B cell (primary cell): ENCODE data around the gene ACSM2A. TPM values are rescaled to one million over a fixed set of nuclear protein-coding genes. Genes with fewer than 3 reads are reported as not detected.

Experiments
- ATAC-seq: fragments of 200-7000 bp; cut with Tn5 transposase; one replicate; pipeline ENCODE4 v1.10.0; 2021; ENCODE audit warnings: low read depth, mild to moderate bottlenecking, moderate number of reproducible peaks, moderate library complexity
- CTCF ChIA-PET: fragments of 350-600 bp; sonication (Branson Sonifier 250); formaldehyde crosslinking; loops from one replicate; lab custom pipeline; 2021; ENCODE audit warnings: antibody characterized with exemption, inconsistent platforms; lab: Charles Lee
- POLR2A ChIA-PET: fragments of 350-600 bp; sonication (Branson Sonifier 250); formaldehyde crosslinking; loops from one replicate; lab custom pipeline; 2021; ENCODE audit warnings: antibody characterized with exemption; lab: Charles Lee
- DNase-seq: peaks from one replicate; pipeline ENCODE4 v3.0.0; 2013
- H2AFZ ChIP-seq: 2 replicates; pipeline ENCODE4 v1.6.1; 2012; ENCODE audit warnings: mild to moderate bottlenecking, low read depth, low read length; ENCODE audit not compliant: insufficient read depth, poor library complexity, severe bottlenecking
- H3K27ac ChIP-seq, 2 donors: 1 replicate in 1 of 2; 2 replicates in 1 of 2; pipeline ENCODE4 v1.5.1; 2012 to 2013; ENCODE audit warnings: low read length in 2 of 2, mild to moderate bottlenecking in 2 of 2, moderate library complexity in 1 of 2
- H3K27me3 ChIP-seq, 4 experiments: fragments of 200-600 bp in 1 of 4; sonication (generic) in 1 of 4; replicated peaks in 1 of 4; 1 replicate in 2 of 4; 2 replicates in 2 of 4; pipeline versions ENCODE4 v1.6.1 to v1.7.0; 2013 to 2016; ENCODE audit warnings: low read length in 3 of 4, mild to moderate bottlenecking in 2 of 4, mixed read lengths in 1 of 4, moderate library complexity in 1 of 4; ENCODE audit not compliant: insufficient read depth in 4 of 4, control insufficient read depth in 3 of 4; ENCODE audit errors: control extremely low read depth in 1 of 4
- H3K36me3 ChIP-seq, 2 experiments: replicated peaks in 1 of 2; 1 replicate in 1 of 2; 2 replicates in 1 of 2; pipeline versions ENCODE4 v1.6.1 to v1.7.1; 2013; ENCODE audit warnings: low read length in 1 of 2; ENCODE audit not compliant: insufficient read depth in 2 of 2, control insufficient read depth in 1 of 2; ENCODE audit errors: control extremely low read depth in 1 of 2, extremely low read depth in 1 of 2
- H3K4me1 ChIP-seq, 2 donors: fragments of 200-600 bp in 1 of 2; sonication (generic) in 1 of 2; 1 replicate in 1 of 2; 2 replicates in 1 of 2; pipeline versions ENCODE4 v1.5.1 to v1.6.1; 2013 to 2017; ENCODE audit warnings: low read length in 2 of 2; ENCODE audit not compliant: control insufficient read depth in 2 of 2, insufficient read depth in 2 of 2
- H3K4me2 ChIP-seq: replicated peaks from 2 replicates; pipeline ENCODE3; 2012; ENCODE audit warnings: mild to moderate bottlenecking, low read depth, low read length; ENCODE audit not compliant: poor library complexity, severe bottlenecking
- H3K4me3 ChIP-seq, 5 experiments: fragments of 200-600 bp in 1 of 5; sonication (generic) in 1 of 5; 1 replicate in 3 of 5; 2 replicates in 2 of 5; pipeline versions ENCODE4 v1.5.1 to v1.7.0; 2011 to 2016; ENCODE audit warnings: low read length in 4 of 5, mild to moderate bottlenecking in 4 of 5, low read depth in 2 of 5, control low read depth in 1 of 5, moderate library complexity in 1 of 5; ENCODE audit not compliant: insufficient read depth in 1 of 5; ENCODE audit errors: control extremely low read depth in 1 of 5, extremely low read depth in 1 of 5
- H3K79me2 ChIP-seq: fragments of 200-600 bp; sonication (generic); one replicate; pipeline ENCODE4 v1.6.0; 2016; ENCODE audit warnings: low read length; ENCODE audit not compliant: control insufficient read depth, insufficient read depth
- H3K9ac ChIP-seq: fragments of 200-600 bp; sonication (generic); 2 replicates; pipeline ENCODE4 v1.6.1; 2017; ENCODE audit warnings: mild to moderate bottlenecking, low read length, moderate library complexity
- H3K9me3 ChIP-seq, 3 donors: one replicate each; pipeline versions ENCODE4 v1.6.1 to v1.7.1; 2013; ENCODE audit warnings: low read length in 2 of 3; ENCODE audit not compliant: control insufficient read depth in 2 of 3, insufficient read depth in 1 of 3; ENCODE audit errors: control extremely low read depth in 1 of 3
- H4K20me1 ChIP-seq: 2 replicates; pipeline ENCODE4 v1.6.0; 2012; ENCODE audit warnings: mild to moderate bottlenecking, low read length; ENCODE audit not compliant: insufficient read depth, control insufficient read depth, poor library complexity, severe bottlenecking
- H3K27ac Mint-ChIP-seq: one replicate; pipeline ENCODE4 v1.8.0; 2021; ENCODE audit warnings: mixed read lengths
- H3K27me3 Mint-ChIP-seq: one replicate; pipeline ENCODE4 v1.8.0; 2021; ENCODE audit warnings: mixed read lengths
- H3K4me1 Mint-ChIP-seq: one replicate; pipeline ENCODE4 v1.8.0; 2021; ENCODE audit warnings: mixed read lengths
- H3K4me3 Mint-ChIP-seq: one replicate; pipeline ENCODE4 v1.8.0; 2021; ENCODE audit warnings: mixed read lengths
- H3K9me3 Mint-ChIP-seq: one replicate; pipeline ENCODE4 v1.8.0; 2022; ENCODE audit warnings: mixed read lengths; ENCODE audit not compliant: insufficient read depth
- EZH2 ChIP-seq: IDR thresholded peaks from 2 replicates; pipeline ENCODE4 v1.6.1; 2012; ENCODE audit warnings: borderline replicate concordance, low read depth, mild to moderate bottlenecking, moderate library complexity, low read length; ENCODE audit not compliant: insufficient read depth, poor library complexity, severe bottlenecking
- WGBS: methylation state at CpG from one replicate; pipeline ENCODE4 v1.1.5; 2013; ENCODE audit warnings: missing lambda C conversion rate; ENCODE audit not compliant: insufficient coverage; 5-methylcytosine and 5-hydroxymethylcytosine counted together
- intact Hi-C: fragments of 100-400 bp; cut with micrococcal nuclease; formaldehyde crosslinking; loops from one replicate; pipeline ENCODE4 v1.10.0; 2022
- polyA plus RNA-seq: library from polyadenylated mRNA; depleted of rRNA; stranded (reverse); fragments of >200 nt; gene quantifications from 2 replicates; pipeline ENCODE4 v1.2.3, GENCODE V29; 2012
- total RNA-seq, 2 donors: library from RNA; stranded (reverse); fragments of 120-200 nt in 1 of 2; gene quantifications; 1 replicate in 1 of 2; 2 replicates in 1 of 2; pipeline versions ENCODE4 v1.2.3 to v1.2.4, GENCODE V29; 2013 to 2022
- TF ChIP-seq, protein P1 (sequence below): fragments of 200-600 bp; IDR thresholded peaks from one replicate; pipeline ENCODE4 v1.8.0; 2022; ENCODE audit warnings: antibody characterized with exemption, mild to moderate bottlenecking

Gene ACSM2A
- total and polyA plus RNA-seq, 2 donors (not counting 1 experiment from before 2014, with no cell fraction given) = not detected

GRCh38 chr16:20507280-20507679, 56.0 kb downstream of the ACSM2A start:
- intact Hi-C loops = no loop called here
- ATAC-seq = no peak
- Histone ChIP-seq H3K36me3 (no peaks in the 10 kb centered on the region), H3K4me3 (no peak overlapping the region), H3K4me2 (no peak overlapping the region), H3K9ac (no peak overlapping the region), H3K27me3 (no peaks in the 10 kb centered on the region), H3K4me1 (no peaks in the 10 kb centered on the region), H4K20me1 (no peaks in the 10 kb centered on the region), H3K79me2 (no peaks in the 10 kb centered on the region), H3K9me3 (peaks cover 1 to 16% (median 12%) of the 10 kb centered on the region in 3 donors), H2AFZ (no peak overlapping the region), H3K27ac (no peak overlapping the region)
- Mint-ChIP-seq H3K9me3 (peaks cover 7% of the 10 kb centered on the region), H3K4me3 (no peak overlapping the region), H3K27ac (no peak overlapping the region), H3K27me3 (no peaks in the 10 kb centered on the region), H3K4me1 (no peaks in the 10 kb centered on the region)
- no peak for TF ChIP-seq EZH2
- TF ChIP-seq, protein P1, sequence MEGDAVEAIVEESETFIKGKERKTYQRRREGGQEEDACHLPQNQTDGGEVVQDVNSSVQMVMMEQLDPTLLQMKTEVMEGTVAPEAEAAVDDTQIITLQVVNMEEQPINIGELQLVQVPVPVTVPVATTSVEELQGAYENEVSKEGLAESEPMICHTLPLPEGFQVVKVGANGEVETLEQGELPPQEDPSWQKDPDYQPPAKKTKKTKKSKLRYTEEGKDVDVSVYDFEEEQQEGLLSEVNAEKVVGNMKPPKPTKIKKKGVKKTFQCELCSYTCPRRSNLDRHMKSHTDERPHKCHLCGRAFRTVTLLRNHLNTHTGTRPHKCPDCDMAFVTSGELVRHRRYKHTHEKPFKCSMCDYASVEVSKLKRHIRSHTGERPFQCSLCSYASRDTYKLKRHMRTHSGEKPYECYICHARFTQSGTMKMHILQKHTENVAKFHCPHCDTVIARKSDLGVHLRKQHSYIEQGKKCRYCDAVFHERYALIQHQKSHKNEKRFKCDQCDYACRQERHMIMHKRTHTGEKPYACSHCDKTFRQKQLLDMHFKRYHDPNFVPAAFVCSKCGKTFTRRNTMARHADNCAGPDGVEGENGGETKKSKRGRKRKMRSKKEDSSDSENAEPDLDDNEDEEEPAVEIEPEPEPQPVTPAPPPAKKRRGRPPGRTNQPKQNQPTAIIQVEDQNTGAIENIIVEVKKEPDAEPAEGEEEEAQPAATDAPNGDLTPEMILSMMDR = no peak
- ChIA-PET CTCF (no interaction called here), POLR2A (no interaction called here)
- DNase-seq = no peak
- WGBS = 83% methylated on average over 2 of the region's 2 CpGs

DNA sequence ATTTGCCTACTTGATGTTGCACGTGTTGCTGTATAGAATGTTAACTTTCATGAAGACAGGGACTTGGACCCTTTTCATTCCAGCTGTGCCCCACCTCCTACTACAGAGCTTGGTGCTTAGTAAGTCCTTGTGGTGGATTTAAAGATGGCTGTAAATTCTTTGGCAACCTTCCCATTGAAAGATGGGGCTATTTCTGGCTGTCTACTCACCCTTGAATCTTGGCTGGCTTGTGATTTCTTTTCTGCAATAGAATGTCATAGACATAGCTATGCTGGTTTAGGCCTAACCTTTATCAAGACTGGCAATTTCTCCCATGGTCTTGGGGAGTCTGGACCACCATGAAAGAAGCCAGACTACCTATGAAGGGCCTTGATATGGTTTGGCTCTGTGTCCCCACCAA, 59.0 kb downstream of the ACSM2A start:
- Histone ChIP-seq H2AFZ (no peak overlapping the region), H3K79me2 (no peaks in the 10 kb centered on the region), H3K36me3 (no peaks in the 10 kb centered on the region), H3K27ac (no peak overlapping the region), H4K20me1 (no peaks in the 10 kb centered on the region), H3K27me3 (no peaks in the 10 kb centered on the region), H3K4me1 (no peaks in the 10 kb centered on the region), H3K4me2 (no peak overlapping the region), H3K4me3 (no peak overlapping the region), H3K9ac (no peak overlapping the region), H3K9me3 (peaks cover 1 to 12% (median 9%) of the 10 kb centered on the region in 3 donors)
- ATAC-seq (no peak), DNase-seq (no peak)
- POLR2A ChIA-PET = no interaction called here
- intact Hi-C loops = no loop called here
- CTCF ChIA-PET = no interaction called here
- WGBS = no CpG with 5 or more reads among the region's 1 CpG
- H3K9me3 Mint-ChIP-seq = peaks cover 10% of the 10 kb centered on the region
- no peak overlapping the region for H3K27ac Mint-ChIP-seq
- peaks cover 11% of the 10 kb centered on the region for H3K27me3 Mint-ChIP-seq
- H3K4me1 Mint-ChIP-seq = no peaks in the 10 kb centered on the region
- H3K4me3 Mint-ChIP-seq = no peak overlapping the region
- TF ChIP-seq EZH2 = no peak
- TF ChIP-seq, protein P1 = no peak
